Natural killer cell (primary cell): ENCODE results near the gene PRPSAP2. TPM values are rescaled to one million over a fixed set of nuclear protein-coding genes. Genes with fewer than 3 reads are reported as not detected.

Source experiments
- ATAC-seq, 3 donors: fragments of 150-1000 bp in 2 of 3; fragments of 200-7000 bp in 1 of 3; cut with Tn5 transposase; 1 replicate in 1 of 3; 2 replicates in 2 of 3; pipeline ENCODE4 v1.10.0; 2021; ENCODE audit warnings: mild to moderate bottlenecking in 2 of 3, moderate library complexity in 2 of 3
- DNase-seq, 2 donors: peaks; one replicate each; pipeline versions ENCODE4 v3.0.0 to v3.0.0-alpha.2; 2013 to 2021; ENCODE audit warnings: mixed read lengths in 1 of 2
- H3K27ac ChIP-seq: one replicate; pipeline ENCODE4 v1.5.1; 2013; ENCODE audit warnings: mild to moderate bottlenecking, low read length
- H3K27me3 ChIP-seq: one replicate; pipeline ENCODE4 v1.6.1; 2013; ENCODE audit warnings: low read length; ENCODE audit not compliant: control insufficient read depth, insufficient read depth
- H3K36me3 ChIP-seq: one replicate; pipeline ENCODE4 v1.6.1; 2013; ENCODE audit warnings: low read length; ENCODE audit not compliant: control insufficient read depth, insufficient read depth
- H3K4me1 ChIP-seq: one replicate; pipeline ENCODE4 v1.6.1; 2013; ENCODE audit warnings: low read length; ENCODE audit not compliant: control insufficient read depth, insufficient read depth
- H3K4me3 ChIP-seq: one replicate; pipeline ENCODE4 v1.5.1; 2013; ENCODE audit warnings: low read length
- H3K9me3 ChIP-seq: one replicate; pipeline ENCODE4 v1.6.1; 2013; ENCODE audit warnings: low read length; ENCODE audit not compliant: control insufficient read depth, insufficient read depth
- H3K27ac Mint-ChIP-seq, 2 donors: one replicate each; pipeline ENCODE4 v1.8.0; 2022; ENCODE audit warnings: mild to moderate bottlenecking in 2 of 2, mixed read lengths in 2 of 2, moderate library complexity in 1 of 2
- H3K27me3 Mint-ChIP-seq, 2 donors: one replicate each; pipeline ENCODE4 v1.8.0; 2022; ENCODE audit warnings: low read depth in 2 of 2, mixed read lengths in 2 of 2
- H3K36me3 Mint-ChIP-seq: one replicate; pipeline ENCODE4 v1.8.0; 2022; ENCODE audit warnings: mixed read lengths
- H3K4me1 Mint-ChIP-seq, 2 donors: one replicate each; pipeline ENCODE4 v1.8.0; 2022; ENCODE audit warnings: mixed read lengths in 2 of 2
- H3K4me3 Mint-ChIP-seq: one replicate; pipeline ENCODE4 v1.8.0; 2022; ENCODE audit warnings: mild to moderate bottlenecking, moderate library complexity, mixed read lengths
- H3K9me3 Mint-ChIP-seq, 2 donors: one replicate each; pipeline ENCODE4 v1.8.0; 2022; ENCODE audit warnings: mixed read lengths in 2 of 2
- CTCF ChIP-seq: fragments of 200-600 bp; IDR thresholded peaks from one replicate; pipeline ENCODE4 v1.8.0; 2022; ENCODE audit warnings: antibody characterized with exemption
- WGBS: methylation state at CpG from one replicate; pipeline ENCODE4 v1.1.7; 2013; ENCODE audit warnings: missing lambda C conversion rate; ENCODE audit not compliant: insufficient coverage; 5-methylcytosine and 5-hydroxymethylcytosine counted together
- intact Hi-C: fragments of 100-400 bp; cut with micrococcal nuclease; formaldehyde crosslinking; loops from one replicate; pipeline ENCODE4 v1.14.2; 2022
- total RNA-seq, 4 donors: library from RNA; stranded (reverse); fragments of 120-200 nt in 1 of 4; gene quantifications; one replicate each; pipeline versions ENCODE4 v1.2.3 to v1.2.4, GENCODE V29; 2013 to 2022

PRPSAP2 gene
- total RNA-seq, 3 donors from 2014 or later (not counting 1 experiment from before 2014, with no cell fraction given): 33.4 to 48.2 (median 33.8) TPM

DNA sequence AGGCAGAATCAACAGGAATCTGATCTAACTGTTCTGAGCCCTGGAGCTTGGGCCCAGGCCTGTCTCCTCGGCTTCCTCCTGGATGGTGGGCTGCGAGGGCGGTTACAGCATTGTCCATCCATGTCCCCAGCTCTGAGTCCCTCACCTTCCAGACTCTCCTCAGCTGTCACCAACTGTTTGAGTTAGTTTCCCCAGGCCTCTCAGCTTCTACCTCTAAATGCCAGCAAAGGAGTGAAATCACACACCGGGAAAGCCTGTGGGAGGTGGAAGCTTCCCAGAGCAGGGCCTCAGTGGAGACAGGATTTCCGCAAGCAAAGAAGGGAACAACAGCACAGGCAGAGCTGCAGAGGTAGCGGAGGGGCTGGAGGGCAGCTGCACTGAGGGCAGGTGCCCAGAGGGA is 9.4 kb upstream of the PRPSAP2 start:
- 95% methylated on average over 6 of the region's 6 CpGs for WGBS
- TF ChIP-seq CTCF: no peak
- DNase-seq (peak in 1 of 2 donors; percentile 0), ATAC-seq (no peak)
- Histone ChIP-seq H3K27ac (no peak overlapping the region), H3K9me3 (no peaks in the 10 kb centered on the region), H3K27me3 (no peaks in the 10 kb centered on the region), H3K4me1 (no peaks in the 10 kb centered on the region), H3K4me3 (no peak overlapping the region), H3K36me3 (no peaks in the 10 kb centered on the region)
- intact Hi-C loops: no loop called here
- H3K27ac Mint-ChIP-seq: no peak overlapping the region
- no peaks in the 10 kb centered on the region for H3K4me1 Mint-ChIP-seq
- no peaks in the 10 kb centered on the region for H3K36me3 Mint-ChIP-seq
- H3K9me3 Mint-ChIP-seq: no peaks in the 10 kb centered on the region
- no peak overlapping the region for H3K4me3 Mint-ChIP-seq
- no peaks in the 10 kb centered on the region for H3K27me3 Mint-ChIP-seq

DNA sequence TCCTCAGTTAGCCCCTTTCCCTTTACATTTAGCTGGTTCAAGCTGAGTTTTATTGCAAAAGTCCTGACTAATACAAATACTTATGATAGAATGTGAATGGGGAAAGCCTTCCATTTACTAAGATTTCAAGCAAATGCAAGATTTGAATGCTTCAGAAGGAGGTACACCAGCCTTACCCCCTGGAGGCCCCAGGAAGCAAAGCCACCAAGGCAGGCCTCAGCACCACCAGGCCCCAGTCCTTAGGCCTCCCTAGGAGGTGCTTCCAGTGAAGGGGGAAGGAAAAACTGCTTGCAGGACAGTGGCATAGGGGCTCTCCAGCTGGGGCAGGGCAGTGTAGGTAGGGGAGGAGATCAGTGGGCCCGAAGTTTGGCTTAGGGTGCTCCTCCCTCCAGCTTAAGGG is 7.3 kb upstream of the PRPSAP2 start:
- Histone ChIP-seq H3K27me3 (no peaks in the 10 kb centered on the region), H3K4me3 (no peak overlapping the region), H3K36me3 (no peaks in the 10 kb centered on the region), H3K4me1 (peaks cover 8% of the 10 kb centered on the region), H3K27ac (no peak overlapping the region), H3K9me3 (no peaks in the 10 kb centered on the region)
- Mint-ChIP-seq H3K4me3 (no peak overlapping the region), H3K27me3 (no peaks in the 10 kb centered on the region), H3K9me3 (no peaks in the 10 kb centered on the region), H3K4me1 (peaks cover 5 to 8% of the 10 kb centered on the region in 2 donors), H3K36me3 (no peaks in the 10 kb centered on the region), H3K27ac (no peak overlapping the region)
- 81% methylated on average over 1 of the region's 1 CpG for WGBS
- intact Hi-C loops: no loop called here
- DNase-seq: no peak
- no peak for TF ChIP-seq CTCF
- no peak for ATAC-seq

DNA sequence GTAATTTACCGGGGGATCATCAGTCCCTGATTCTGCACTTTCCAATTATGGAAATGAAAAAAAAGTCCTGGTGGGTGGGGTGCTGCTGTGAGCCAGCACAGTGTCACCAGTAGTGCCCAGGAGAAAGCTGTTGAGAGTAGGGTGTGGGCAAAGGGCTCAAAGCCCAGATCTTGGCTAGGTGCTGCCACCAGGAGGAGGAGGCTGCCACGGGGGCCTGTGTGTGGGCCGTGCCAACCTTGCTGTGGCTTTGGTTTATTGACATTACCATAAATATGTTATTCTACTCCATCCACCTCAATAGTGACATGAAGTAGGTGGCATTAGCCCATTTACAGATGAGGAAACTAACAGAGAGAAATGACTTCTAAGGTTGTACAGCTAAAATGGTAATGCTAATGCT is 6.7 kb upstream of the PRPSAP2 start:
- H3K4me1 Mint-ChIP-seq: peaks cover 10 to 13% of the 10 kb centered on the region in 2 donors
- H3K27ac Mint-ChIP-seq: no peak overlapping the region
- H3K27ac ChIP-seq: no peak overlapping the region
- H3K9me3 Mint-ChIP-seq: no peaks in the 10 kb centered on the region
- no peak overlapping the region for H3K4me3 ChIP-seq
- WGBS: 97% methylated on average over 1 of the region's 3 CpGs
- DNase-seq (peak in 1 of 2 donors; percentile 0), ATAC-seq (no peak)
- no peaks in the 10 kb centered on the region for H3K9me3 ChIP-seq
- H3K27me3 ChIP-seq: no peaks in the 10 kb centered on the region
- H3K4me1 ChIP-seq: peaks cover 11% of the 10 kb centered on the region
- H3K4me3 Mint-ChIP-seq: no peak overlapping the region
- H3K36me3 ChIP-seq: no peaks in the 10 kb centered on the region
- intact Hi-C loops: no loop called here
- no peak for TF ChIP-seq CTCF
- no peaks in the 10 kb centered on the region for H3K36me3 Mint-ChIP-seq
- no peaks in the 10 kb centered on the region for H3K27me3 Mint-ChIP-seq

DNA sequence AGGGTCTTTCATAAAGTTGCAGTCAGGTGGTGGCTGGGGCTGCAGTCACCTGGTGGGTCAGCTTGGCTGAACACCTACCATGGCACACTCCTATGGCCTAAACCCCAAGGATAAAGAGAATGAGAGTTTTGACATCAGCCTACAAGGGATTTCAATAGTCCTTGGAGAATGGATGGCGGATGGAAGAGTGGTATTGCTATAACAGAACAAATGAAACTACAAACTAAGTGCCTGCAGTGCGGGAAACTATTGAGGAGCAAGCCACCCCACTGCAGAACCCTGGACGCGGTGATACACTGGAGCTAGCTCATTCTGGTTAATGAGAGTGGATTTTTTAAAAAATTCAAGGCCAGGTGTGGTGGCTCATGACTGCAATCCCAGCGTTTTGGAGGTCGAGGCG is 3.0 kb upstream of the PRPSAP2 start:
- TF ChIP-seq CTCF: no peak
- Histone ChIP-seq H3K27me3 (no peaks in the 10 kb centered on the region), H3K27ac (no peak overlapping the region), H3K9me3 (no peaks in the 10 kb centered on the region), H3K36me3 (no peaks in the 10 kb centered on the region), H3K4me3 (no peak overlapping the region), H3K4me1 (peaks cover 28% of the 10 kb centered on the region)
- intact Hi-C loops: no loop called here
- DNase-seq (no peak), ATAC-seq (no peak)
- peak overlapping the region; percentile 98 for H3K4me3 Mint-ChIP-seq
- no peaks in the 10 kb centered on the region for H3K27me3 Mint-ChIP-seq
- H3K36me3 Mint-ChIP-seq: no peaks in the 10 kb centered on the region
- H3K27ac Mint-ChIP-seq: peak overlapping the region; percentile 96 to 97
- no peaks in the 10 kb centered on the region for H3K9me3 Mint-ChIP-seq
- 97% methylated on average over 7 of the region's 7 CpGs for whole genome bisulfite sequencing
- peaks cover 25 to 29% of the 10 kb centered on the region in 2 donors for H3K4me1 Mint-ChIP-seq
